ENCODE measurements around the gene P2RY6. TPM values are rescaled to one million over a fixed set of nuclear protein-coding genes. Genes with fewer than 3 reads are reported as not detected.

P2RY6 gene
- total and polyA plus RNA-seq, 2 of the 8 experiments (the other 6 are each of a cell fraction or from before 2014, with no cell fraction given) = 0.15 TPM; not detected in 1

GRCh38 chr11:73227571-73228211, 44.4 kb upstream of the P2RY6 start (continued):
- no peak for TF ChIP-seq RXRA (IDR thresholded peaks at IDR 0.05; ENCODE audit: insufficient read depth, low read depth, low read length)
- TF ChIP-seq MAX (IDR thresholded peaks at IDR 0.05) = no peak
- TF ChIP-seq KDM5A (IDR thresholded peaks at IDR 0.05; ENCODE audit: low read length) = no peak
- no peak for TF ChIP-seq PHF8 (conservative IDR thresholded peaks at IDR 0.05; ENCODE audit: low read depth, low read length)
- TF ChIP-seq SP4 (IDR thresholded peaks at IDR 0.05; ENCODE audit: low read length) = no peak
- TF ChIP-seq POLR2AphosphoS5 (IDR thresholded peaks at IDR 0.05; ENCODE audit: low read depth, low read length) = no peak
- TF ChIP-seq ATF2 (IDR thresholded peaks at IDR 0.05; ENCODE audit: low read length) = no peak
- no peak for TF ChIP-seq CHD1 (IDR thresholded peaks at IDR 0.05; ENCODE audit: low read depth, low read length)
- TF ChIP-seq ASH2L (IDR thresholded peaks at IDR 0.05; ENCODE audit: low read length) = peak; percentile 30
- no peak for TF ChIP-seq NRF1 (IDR thresholded peaks at IDR 0.05; ENCODE audit: low read depth, low read length)
- no peak for TF ChIP-seq E2F6 (IDR thresholded peaks at IDR 0.05)
- no peak for TF ChIP-seq CTBP2 (IDR thresholded peaks at IDR 0.05; ENCODE audit: borderline replicate concordance, insufficient read depth, insufficient read length, low read length)
- TF ChIP-seq SP2 (IDR thresholded peaks at IDR 0.05; ENCODE audit: low read length) = no peak
- TF ChIP-seq NANOG (IDR thresholded peaks at IDR 0.05; ENCODE audit: insufficient read depth, low read depth, low read length, poor library complexity, severe bottlenecking) = no peak
- TF ChIP-seq TAF7 (optimal IDR thresholded peaks at IDR 0.05; ENCODE audit: borderline replicate concordance, low read depth, low read length) = no peak
- no peak for TF ChIP-seq BCL11A (IDR thresholded peaks at IDR 0.05; ENCODE audit: low read depth in 2 of 2, low read length in 2 of 2)
- no peak for TF ChIP-seq USF2 (IDR thresholded peaks at IDR 0.05; ENCODE audit: low read length)
- TF ChIP-seq YY1 (IDR thresholded peaks at IDR 0.05; ENCODE audit: low read depth, low read length) = no peak; the same call in 1 of the 2 replicates

Data from H1 (cell line).